Measurements from ENCODE around the gene ZBTB18.

GRCh38 chr1:244047621-244048255 lies 3.3 kb upstream of the ZBTB18 start:
- TF ChIP-seq CTCF (conservative IDR thresholded peaks at IDR 0.05 in 1 of 2, IDR thresholded peaks at IDR 0.05 in 1 of 2; ENCODE audit: low read depth in 1 of 2, low read length in 2 of 2) (no peak), EZH2 (IDR thresholded peaks at IDR 0.05; ENCODE audit: low read length, missing control alignments) (no peak)
